AG09319 (cell line): Measurements from ENCODE around the gene CEP72.
"Not testable (repeated sequence)": the region's sequence is repeated elsewhere in the genome, so short reads cannot be mapped to it uniquely, and the experiment has no call there.

Experiments used
- DNase-seq: peaks from one replicate; pipeline ENCODE4 v3.0.0-alpha.2; 2010; ENCODE audit warnings: low read depth; ENCODE audit errors: extremely low read depth
- CTCF ChIP-seq: IDR thresholded peaks from 2 replicates; pipeline ENCODE4 v1.5.1; 2011; ENCODE audit warnings: low read depth, mild to moderate bottlenecking, inconsistent platforms, low read length, moderate library complexity

CEP72 gene

GRCh38 chr5:581266-581665 is 30.9 kb upstream of the CEP72 start:
- no peak for TF ChIP-seq CTCF

GRCh38 chr5:581941-582340 is 30.2 kb upstream of the CEP72 start:
- no peak for TF ChIP-seq CTCF
- DNase-seq: no peak

More at GRCh38 chr5:581266-581665, 30.9 kb upstream of the CEP72 start:
- no peak for DNase-seq

GRCh38 chr5:582445-582844 is 29.7 kb upstream of the CEP72 start:
- DNase-seq: not testable (repeated sequence)

GRCh38 chr5:582936-583635 is 29.1 kb upstream of the CEP72 start:
- no peak for TF ChIP-seq CTCF
- DNase-seq: no peak

GRCh38 chr5:583645-584044 is 28.5 kb upstream of the CEP72 start:
- no peak for DNase-seq
- no peak for TF ChIP-seq CTCF

GRCh38 chr5:584216-584615 is 27.9 kb upstream of the CEP72 start:
- no peak for TF ChIP-seq CTCF
- DNase-seq: no peak

GRCh38 chr5:584846-585245 is 27.3 kb upstream of the CEP72 start:
- no peak for DNase-seq
- TF ChIP-seq CTCF: no peak

- no peak for TF ChIP-seq CTCF
- DNase-seq: no peak
Observed at GRCh38 chr5:585556-585955, 26.6 kb upstream of the CEP72 start.
